H1 (cell line): ENCODE data around the gene OGDHL. TPM values are rescaled to one million over a fixed set of nuclear protein-coding genes. Genes with fewer than 3 reads are reported as not detected.

ENCODE experiments used
- CTCF ChIA-PET: fragments of 300-600 bp; sonication (Branson Sonifier 250); formaldehyde crosslinking; loops from one replicate; lab custom pipeline; 2021; ENCODE audit not compliant: partially characterized antibody; lab: Charles Lee
- POLR2A ChIA-PET: fragments of 300-600 bp; sonication (Branson Sonifier 250); formaldehyde crosslinking; loops from one replicate; lab custom pipeline; 2021; ENCODE audit warnings: inconsistent platforms; ENCODE audit not compliant: partially characterized antibody; lab: Charles Lee
- DNase-seq, 2 experiments: peaks; one replicate each; pipeline versions ENCODE4 v3.0.0 to v3.0.0-alpha.2; 2010 to 2022; ENCODE audit warnings: low spot score in 2 of 2, low read depth in 1 of 2, mixed read lengths in 1 of 2
- FAIRE-seq: peaks from 2 replicates; lab custom pipeline; 2011; peaks lifted over from hg19 to GRCh38; lab: Jason Lieb, UNC
- H2AFZ ChIP-seq: 2 replicates; pipeline ENCODE4 v1.8.1; 2012; ENCODE audit warnings: low read length, inconsistent platforms
- H2AK5ac ChIP-seq: 2 replicates; pipeline ENCODE4 v1.6.1; 2013; ENCODE audit warnings: low read depth, low read length
- H2BK120ac ChIP-seq: replicated peaks from 2 replicates; pipeline ENCODE3; 2013; ENCODE audit warnings: low read depth, low read length, inconsistent platforms
- H2BK12ac ChIP-seq: 2 replicates; pipeline ENCODE4 v1.6.1; 2013; ENCODE audit warnings: low read depth, low read length
- H2BK15ac ChIP-seq: 2 replicates; pipeline ENCODE4 v1.6.1; 2013; ENCODE audit warnings: low read length
- H2BK20ac ChIP-seq: 2 replicates; pipeline ENCODE4 v1.6.1; 2013; ENCODE audit warnings: low read length
- H2BK5ac ChIP-seq: 2 replicates; pipeline ENCODE4 v1.6.1; 2013; ENCODE audit warnings: low read depth, low read length
- H3K14ac ChIP-seq: 2 replicates; pipeline ENCODE4 v1.6.1; 2013; ENCODE audit warnings: inconsistent platforms; ENCODE audit not compliant: insufficient read length
- H3K18ac ChIP-seq: 2 replicates; pipeline ENCODE4 v1.6.1; 2013; ENCODE audit warnings: low read length; ENCODE audit errors: extremely low read depth
- H3K23ac ChIP-seq: 2 replicates; pipeline ENCODE4 v1.6.1; 2013; ENCODE audit warnings: inconsistent platforms; ENCODE audit not compliant: insufficient read length
- H3K23me2 ChIP-seq: 2 replicates; pipeline ENCODE4 v1.6.1; 2013; ENCODE audit warnings: low read depth, low read length
- H3K27ac ChIP-seq: 2 replicates; pipeline ENCODE4 v1.6.1; 2011; ENCODE audit warnings: low read depth, low read length, inconsistent platforms
- H3K27me3 ChIP-seq, 4 experiments: replicated peaks in 1 of 4; 1 replicate in 1 of 4; 2 replicates in 3 of 4; pipeline versions ENCODE4 v1.6.1 to v1.8.1; 2011 to 2013; ENCODE audit warnings: low read length in 3 of 4, mild to moderate bottlenecking in 3 of 4, inconsistent platforms in 2 of 4, mixed read lengths in 2 of 4, moderate library complexity in 1 of 4; ENCODE audit not compliant: control insufficient read depth in 3 of 4, insufficient read depth in 3 of 4; ENCODE audit errors: extremely low read depth in 1 of 4
- H3K36me3 ChIP-seq, 4 experiments: 2 replicates each; pipeline versions ENCODE4 v1.6.1 to v1.8.1; 2011 to 2013; ENCODE audit warnings: mild to moderate bottlenecking in 4 of 4, low read length in 3 of 4, moderate library complexity in 2 of 4, control low read depth in 1 of 4, inconsistent platforms in 1 of 4; ENCODE audit not compliant: insufficient read depth in 4 of 4, control insufficient read depth in 2 of 4
- H3K4ac ChIP-seq: replicated peaks from 2 replicates; pipeline ENCODE3; 2013; ENCODE audit warnings: low read length, low read depth, mixed read lengths, inconsistent platforms; ENCODE audit not compliant: insufficient read length
- H3K4me1 ChIP-seq, 4 experiments: replicated peaks in 1 of 4; 1 replicate in 1 of 4; 2 replicates in 3 of 4; pipeline versions ENCODE4 v1.6.1 to v1.8.1; 2011 to 2013; ENCODE audit warnings: low read length in 3 of 4, inconsistent platforms in 2 of 4, mixed read lengths in 1 of 4; ENCODE audit not compliant: insufficient read depth in 4 of 4, control insufficient read depth in 3 of 4
- H3K4me2 ChIP-seq, 2 experiments: 2 replicates each; pipeline versions ENCODE4 v1.6.1 to v1.8.1; 2011 to 2013; ENCODE audit warnings: low read depth in 2 of 2, low read length in 2 of 2, control low read depth in 1 of 2, inconsistent platforms in 1 of 2, mild to moderate bottlenecking in 1 of 2; ENCODE audit not compliant: insufficient read depth in 1 of 2
- H3K4me3 ChIP-seq, 4 experiments: fragments of 200-600, 300-600 bp in 1 of 4; sonication (generic), shearing (Covaris generic), sonication (Bioruptor Twin) in 1 of 4; 2 replicates each; pipeline versions ENCODE4 v1.5.1 to v1.8.1; 2011 to 2016; ENCODE audit warnings: low read length in 4 of 4, low read depth in 3 of 4, control low read depth in 2 of 4, inconsistent platforms in 2 of 4, mild to moderate bottlenecking in 2 of 4, mixed read lengths in 1 of 4, moderate library complexity in 1 of 4; ENCODE audit not compliant: insufficient read depth in 2 of 4; ENCODE audit errors: extremely low read depth in 1 of 4
- H3K56ac ChIP-seq: replicated peaks from 2 replicates; pipeline ENCODE3; 2013; ENCODE audit warnings: low read depth, mild to moderate bottlenecking, mixed read lengths, low read length, inconsistent platforms; ENCODE audit not compliant: insufficient read length
- H3K79me1 ChIP-seq: 2 replicates; pipeline ENCODE4 v1.6.1; 2013; ENCODE audit warnings: low read depth, low read length, control low read depth
- H3K79me2 ChIP-seq, 2 experiments: 2 replicates each; pipeline versions ENCODE4 v1.6.1 to v1.8.1; 2012 to 2013; ENCODE audit warnings: low read length in 2 of 2, mild to moderate bottlenecking in 2 of 2, inconsistent platforms in 1 of 2; ENCODE audit not compliant: insufficient read depth in 2 of 2, control insufficient read depth in 1 of 2
- H3K9ac ChIP-seq, 4 experiments: replicated peaks in 1 of 4; 1 replicate in 1 of 4; 2 replicates in 3 of 4; pipeline versions ENCODE4 v1.6.1 to v1.8.1; 2011 to 2013; ENCODE audit warnings: low read depth in 3 of 4, low read length in 3 of 4, control low read depth in 2 of 4, mild to moderate bottlenecking in 2 of 4, moderate library complexity in 2 of 4, inconsistent platforms in 1 of 4; ENCODE audit errors: extremely low read depth in 1 of 4
- H3K9me3 ChIP-seq, 2 experiments: 2 replicates each; pipeline versions ENCODE4 v1.6.1 to v1.8.1; 2012 to 2013; ENCODE audit warnings: mild to moderate bottlenecking in 2 of 2, moderate library complexity in 2 of 2, control low read depth in 1 of 2, inconsistent platforms in 1 of 2, low read depth in 1 of 2, low read length in 1 of 2, mixed read lengths in 1 of 2; ENCODE audit not compliant: insufficient read depth in 2 of 2
- H4K20me1 ChIP-seq, 2 experiments: replicated peaks in 1 of 2; 2 replicates each; pipeline versions ENCODE3 to v1.8.1; 2011 to 2013; ENCODE audit warnings: inconsistent platforms in 2 of 2, low read length in 2 of 2, mild to moderate bottlenecking in 1 of 2; ENCODE audit not compliant: insufficient read depth in 2 of 2, control insufficient read depth in 1 of 2
- H4K5ac ChIP-seq: 2 replicates; pipeline ENCODE4 v1.6.1; 2013; ENCODE audit warnings: low read length, low read depth, mixed read lengths, inconsistent platforms; ENCODE audit not compliant: insufficient read length
- H4K8ac ChIP-seq: 2 replicates; pipeline ENCODE4 v1.8.0; 2013; ENCODE audit warnings: mild to moderate bottlenecking, moderate library complexity, low read length, inconsistent platforms; ENCODE audit not compliant: insufficient read depth; ENCODE audit errors: extremely low read depth
- H4K91ac ChIP-seq: replicated peaks from 2 replicates; pipeline ENCODE3; 2013; ENCODE audit warnings: low read length, mixed read lengths, inconsistent platforms; ENCODE audit not compliant: insufficient read length
- BCL11A ChIP-seq, 2 experiments: IDR thresholded peaks; one replicate each; pipeline ENCODE4 v1.6.1; 2011; ENCODE audit warnings: low read depth in 2 of 2, low read length in 2 of 2, mild to moderate bottlenecking in 2 of 2
- CBX5 ChIP-seq: fragments of 300-800, 300-1000 bp; sonication (generic); IDR thresholded peaks from 2 replicates; pipeline ENCODE4 v1.7.1; 2016; ENCODE audit warnings: antibody characterized with exemption, low read length, low read depth
- CEBPB ChIP-seq: IDR thresholded peaks from 2 replicates; pipeline ENCODE4 v1.6.1; 2012; ENCODE audit warnings: low read depth, low read length
- E2F6 ChIP-seq: IDR thresholded peaks from 2 replicates; pipeline ENCODE4 v1.6.1; 2012; ENCODE audit warnings: inconsistent platforms
- RAD21 ChIP-seq, 2 experiments: IDR thresholded peaks in 1 of 2; conservative IDR thresholded peaks in 1 of 2; 2 replicates each; pipeline ENCODE4 v1.6.1; 2011; ENCODE audit warnings: low read depth in 2 of 2, low read length in 2 of 2, improper control_type of control experiment in 1 of 2, inconsistent platforms in 1 of 2, mild to moderate bottlenecking in 1 of 2, moderate library complexity in 1 of 2
- SAP30 ChIP-seq: fragments of 300-600 bp; sonication (generic); IDR thresholded peaks from 2 replicates; pipeline ENCODE4 v1.7.1; 2012; ENCODE audit warnings: low read length, moderate library complexity, mild to moderate bottlenecking, inconsistent platforms; ENCODE audit not compliant: insufficient read depth, insufficient replicate concordance
- SIN3A ChIP-seq, 2 experiments: IDR thresholded peaks in 1 of 2; conservative IDR thresholded peaks in 1 of 2; 2 replicates each; pipeline ENCODE4 v1.6.1; 2011 to 2012; ENCODE audit warnings: low read length in 2 of 2, improper control_type of control experiment in 1 of 2, low read depth in 1 of 2, mild to moderate bottlenecking in 1 of 2
- SP1 ChIP-seq: IDR thresholded peaks from 2 replicates; pipeline ENCODE4 v1.6.1; 2011; ENCODE audit warnings: low read depth, low read length
- SUZ12 ChIP-seq: fragments of 200-600 bp; sonication (generic); IDR thresholded peaks from 2 replicates; pipeline ENCODE4 v1.6.1; 2012; ENCODE audit warnings: mild to moderate bottlenecking, inconsistent platforms, low read length, moderate library complexity, mixed read lengths
- TAF1 ChIP-seq: IDR thresholded peaks from 2 replicates; pipeline ENCODE4 v1.6.1; 2011; ENCODE audit warnings: mild to moderate bottlenecking, low read depth, low read length
- ZNF274 ChIP-seq: IDR thresholded peaks from 2 replicates; pipeline ENCODE4 v1.7.0; 2012; ENCODE audit warnings: low read length, borderline replicate concordance; ENCODE audit errors: extremely low read depth
- WGBS, 2 experiments: shearing (Covaris generic) in 1 of 2; methylation state at CpG; one replicate each; pipeline versions ENCODE4 v1.1.6 to v1.1.7; 2013 to 2015; ENCODE audit warnings: low lambda C conversion rate in 2 of 2, mixed read lengths in 2 of 2, inconsistent platforms in 1 of 2, low coverage in 1 of 2, missing lambda C conversion rate in 1 of 2; ENCODE audit not compliant: insufficient replicate concordance in 2 of 2, insufficient coverage in 1 of 2, insufficient read length in 1 of 2; ENCODE audit errors: extremely low coverage in 1 of 2, missing lambda C conversion rate in 1 of 2; 5-methylcytosine and 5-hydroxymethylcytosine counted together
- polyA plus RNA-seq, 7 experiments: library from polyadenylated mRNA; depleted of rRNA in 3 of 7; stranded (reverse) in 5 of 7; unstranded in 2 of 7; fragments of >200 nt in 5 of 7; fragments of 200-250 nt in 2 of 7; gene quantifications; 1 replicate in 5 of 7; 2 replicates in 1 of 7; 4 replicates in 1 of 7; pipeline versions ENCODE4 v1.2.1 to v1.2.3, GENCODE V29; 2011 to 2013; ENCODE audit warnings: missing spikeins in 2 of 7, mixed read lengths in 2 of 7
- total RNA-seq: library from RNA; stranded (reverse); fragmentation: NEBNext Ultra II Directional; extraction: Animal tissue kit (Norgen Biotek cat#: 25700); gene quantifications from 2 replicates; pipeline ENCODE4 v1.2.1, GENCODE V29; 2021

The OGDHL gene
- total and polyA plus RNA-seq, 2 of the 8 experiments (the other 6 are each of a cell fraction or from before 2014, with no cell fraction given) = 16.1 to 16.6 TPM

- no peak overlapping the region for H4K91ac ChIP-seq
- H2BK15ac ChIP-seq = no peak overlapping the region
- WGBS, 2 experiments = 87% methylated on average over 2 of the region's 2 CpGs; no CpG with 5 or more reads in 1 of the 2 experiments
- no peak overlapping the region for H3K14ac ChIP-seq
- no peak overlapping the region for H2BK5ac ChIP-seq
- no peaks in the 10 kb centered on the region for H3K23me2 ChIP-seq
- H3K9ac ChIP-seq = no peak overlapping the region
- ChIA-PET POLR2A (interaction anchor here (1.1 kb wide), 2 partner anchors 8 to 13 kb away, joined by 3 to 4 read pairs; no protein-coding TSS in a partner anchor), CTCF (interaction anchor here (1.0 to 1.1 kb wide), 2 partner anchors 11 to 156 kb away, joined by 3 to 4 read pairs; no protein-coding TSS in a partner anchor)
- H4K5ac ChIP-seq = no peak overlapping the region
- no peak overlapping the region for H3K4me3 ChIP-seq
- no peak overlapping the region for H2BK20ac ChIP-seq
- no peak overlapping the region for H2AFZ ChIP-seq
- H3K56ac ChIP-seq = no peak overlapping the region
- no peak overlapping the region for H4K8ac ChIP-seq
- H2AK5ac ChIP-seq = no peak overlapping the region
- H3K9me3 ChIP-seq = no peaks in the 10 kb centered on the region
- no peak overlapping the region for H3K4ac ChIP-seq
- no peaks in the 10 kb centered on the region for H3K79me2 ChIP-seq
- peaks cover 0 to 7% (median 6%) of the 10 kb centered on the region in 4 experiments; a peak in 4 of 8 replicates for H3K36me3 ChIP-seq
- no peaks in the 10 kb centered on the region for H3K27me3 ChIP-seq
- no peaks in the 10 kb centered on the region; the same call in none of the 2 replicates for H3K79me1 ChIP-seq
- no peak overlapping the region for H3K18ac ChIP-seq
- H3K23ac ChIP-seq = no peak overlapping the region
- DNase-seq (peak in 1 of 2 experiments; percentile 19), FAIRE-seq (no peak)
- no peak overlapping the region for H3K4me2 ChIP-seq
- H2BK120ac ChIP-seq = no peak overlapping the region
- no peak overlapping the region for H3K27ac ChIP-seq
- no peak overlapping the region for H2BK12ac ChIP-seq
- H4K20me1 ChIP-seq = peaks cover 0 to 5% of the 10 kb centered on the region in 2 experiments
- H3K4me1 ChIP-seq = no peaks in the 10 kb centered on the region
- TF ChIP-seq SP1 (no peak), ZNF274 (no peak), SUZ12 (no peak), CEBPB (no peak), E2F6 (no peak), SIN3A (conservative IDR thresholded peaks at IDR 0.05 in 1 of 2, IDR thresholded peaks at IDR 0.05 in 1 of 2; ENCODE audit: low read depth in 1 of 2, low read length in 2 of 2) (no peak), BCL11A (IDR thresholded peaks at IDR 0.05; ENCODE audit: low read depth in 2 of 2, low read length in 2 of 2) (no peak), RAD21 (IDR thresholded peaks at IDR 0.05 in 1 of 2, conservative IDR thresholded peaks at IDR 0.05 in 1 of 2; ENCODE audit: low read depth in 2 of 2, low read length in 2 of 2) (no peak), SAP30 (no peak), CBX5 (no peak), TAF1 (no peak)
Observed at GRCh38 chr10:49749144-49749543, 13.0 kb downstream of the OGDHL start.
